ENCODE data around the gene IPO4.

DNA sequence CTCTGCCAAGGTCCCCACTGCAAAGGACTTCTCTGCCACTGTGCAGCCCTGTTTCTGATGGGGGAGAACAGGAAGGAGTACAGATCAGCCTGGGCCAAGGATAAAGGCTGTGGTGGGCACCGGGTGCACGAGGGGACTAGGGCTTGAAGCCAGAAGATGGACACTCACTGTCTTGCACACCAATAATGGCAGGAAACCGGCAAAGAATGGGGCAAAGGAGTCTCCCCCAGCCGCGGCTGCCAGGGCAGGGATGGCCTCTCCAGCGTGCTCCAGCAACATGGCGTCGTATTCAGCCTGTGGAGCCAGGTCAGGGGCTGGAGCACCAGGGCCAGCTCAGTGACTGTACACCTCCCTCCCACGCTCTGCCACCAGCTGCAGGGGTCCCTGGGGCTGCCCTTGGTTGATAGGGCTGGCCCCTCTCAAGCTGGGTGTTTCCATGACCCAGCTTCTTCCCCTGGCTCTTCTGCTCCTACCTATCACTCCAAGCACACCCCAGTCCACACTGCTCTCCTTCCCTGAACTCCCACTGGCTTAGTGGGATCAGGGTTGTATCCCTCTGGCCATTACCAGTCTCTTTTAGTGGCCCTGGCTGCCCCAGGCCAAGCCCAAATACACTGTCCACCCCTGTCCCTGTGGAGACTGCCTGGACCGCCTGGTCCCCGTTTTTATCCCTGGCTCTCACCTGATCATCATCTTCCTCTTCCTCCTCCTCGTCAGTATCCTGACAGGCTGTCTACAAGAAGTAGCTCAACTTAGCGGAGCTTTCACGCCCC, 6.3 kb downstream of the IPO4 start:
- TF ChIP-seq, protein P1, sequence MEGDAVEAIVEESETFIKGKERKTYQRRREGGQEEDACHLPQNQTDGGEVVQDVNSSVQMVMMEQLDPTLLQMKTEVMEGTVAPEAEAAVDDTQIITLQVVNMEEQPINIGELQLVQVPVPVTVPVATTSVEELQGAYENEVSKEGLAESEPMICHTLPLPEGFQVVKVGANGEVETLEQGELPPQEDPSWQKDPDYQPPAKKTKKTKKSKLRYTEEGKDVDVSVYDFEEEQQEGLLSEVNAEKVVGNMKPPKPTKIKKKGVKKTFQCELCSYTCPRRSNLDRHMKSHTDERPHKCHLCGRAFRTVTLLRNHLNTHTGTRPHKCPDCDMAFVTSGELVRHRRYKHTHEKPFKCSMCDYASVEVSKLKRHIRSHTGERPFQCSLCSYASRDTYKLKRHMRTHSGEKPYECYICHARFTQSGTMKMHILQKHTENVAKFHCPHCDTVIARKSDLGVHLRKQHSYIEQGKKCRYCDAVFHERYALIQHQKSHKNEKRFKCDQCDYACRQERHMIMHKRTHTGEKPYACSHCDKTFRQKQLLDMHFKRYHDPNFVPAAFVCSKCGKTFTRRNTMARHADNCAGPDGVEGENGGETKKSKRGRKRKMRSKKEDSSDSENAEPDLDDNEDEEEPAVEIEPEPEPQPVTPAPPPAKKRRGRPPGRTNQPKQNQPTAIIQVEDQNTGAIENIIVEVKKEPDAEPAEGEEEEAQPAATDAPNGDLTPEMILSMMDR (IDR thresholded peaks at IDR 0.05; ENCODE audit: low read length), result no peak
- no peak for TF ChIP-seq EZH2phosphoT487 (IDR thresholded peaks at IDR 0.05; ENCODE audit: low read length)
